Activated CD4-positive, alpha-beta T cell treated with anti-CD3 and anti-CD28 coated beads, Interleukin-2, amount 10 ng/mL, durations not matched to agents 24 days and 14 days (primary cell): ENCODE results near the gene PSAP. TPM values are rescaled to one million over a fixed set of nuclear protein-coding genes. Genes with fewer than 3 reads are reported as not detected.

Experiments used
- DNase-seq: peaks from one replicate; pipeline ENCODE4 v3.0.0; 2022
- H3K27ac Mint-ChIP-seq: one replicate; pipeline ENCODE4 v1.8.0; 2022; ENCODE audit warnings: mild to moderate bottlenecking, mixed read lengths
- H3K27me3 Mint-ChIP-seq: one replicate; pipeline ENCODE4 v1.8.0; 2022; ENCODE audit warnings: mixed read lengths
- H3K36me3 Mint-ChIP-seq: one replicate; pipeline ENCODE4 v1.8.0; 2022; ENCODE audit warnings: low read depth, mild to moderate bottlenecking, mixed read lengths
- H3K4me1 Mint-ChIP-seq: one replicate; pipeline ENCODE4 v1.8.0; 2021; ENCODE audit warnings: mixed read lengths
- H3K4me3 Mint-ChIP-seq: one replicate; pipeline ENCODE4 v1.8.0; 2022; ENCODE audit warnings: mild to moderate bottlenecking, moderate library complexity, mixed read lengths
- H3K9me3 Mint-ChIP-seq: one replicate; pipeline ENCODE4 v1.8.0; 2021; ENCODE audit warnings: mixed read lengths
- intact Hi-C: fragments of 100-400 bp; cut with micrococcal nuclease; formaldehyde crosslinking; loops from one replicate; pipeline ENCODE4 v1.15.1; 2023
- total RNA-seq: library from RNA; stranded (reverse); gene quantifications from 2 replicates; pipeline ENCODE4 v1.2.3, GENCODE V29; 2022

PSAP gene
- total RNA-seq, 1 donor from 2014 or later, result 97.9 TPM

- Mint-ChIP-seq H3K4me1 (peaks cover 5% of the 10 kb centered on the region), H3K36me3 (no peaks in the 10 kb centered on the region), H3K27ac (no peak overlapping the region), H3K27me3 (peaks cover 2% of the 10 kb centered on the region), H3K4me3 (no peak overlapping the region), H3K9me3 (no peaks in the 10 kb centered on the region)
- no peak for DNase-seq
- intact Hi-C loops, result loop anchor here (5.0 kb wide), 3 partner anchors 38 to 498 kb away; partner anchors contain the start of gene VSIR
Measured at GRCh38 chr10:71810048-71810750, 40.9 kb downstream of the PSAP start.

GRCh38 chr10:71809628-71810027, 41.4 kb downstream of the PSAP start:
- intact Hi-C loops, result loop anchor here (5.0 kb wide), 3 partner anchors 37 to 497 kb away; partner anchors contain the start of gene VSIR
- Mint-ChIP-seq H3K36me3 (no peaks in the 10 kb centered on the region), H3K27me3 (peaks cover 3% of the 10 kb centered on the region), H3K27ac (no peak overlapping the region), H3K9me3 (no peaks in the 10 kb centered on the region), H3K4me3 (no peak overlapping the region), H3K4me1 (peaks cover 5% of the 10 kb centered on the region)
- no peak for DNase-seq

- H3K27ac Mint-ChIP-seq, result no peak overlapping the region
- peaks cover 3% of the 10 kb centered on the region for H3K27me3 Mint-ChIP-seq
Measured at GRCh38 chr10:71807557-71808510, 43.2 kb downstream of the PSAP start.

GRCh38 chr10:71806704-71807556, 44.1 kb downstream of the PSAP start:
- no peak overlapping the region for H3K27ac Mint-ChIP-seq
- no peaks in the 10 kb centered on the region for H3K36me3 Mint-ChIP-seq
- no peak overlapping the region for H3K4me3 Mint-ChIP-seq
- no peaks in the 10 kb centered on the region for H3K9me3 Mint-ChIP-seq
- peaks cover 3% of the 10 kb centered on the region for H3K4me1 Mint-ChIP-seq
- intact Hi-C loops, result no loop called here
- peaks cover 3% of the 10 kb centered on the region for H3K27me3 Mint-ChIP-seq
- no peak for DNase-seq

More at GRCh38 chr10:71807557-71808510, 43.2 kb downstream of the PSAP start:
- no peak for DNase-seq
- H3K4me1 Mint-ChIP-seq, result peaks cover 5% of the 10 kb centered on the region
- no peak overlapping the region for H3K4me3 Mint-ChIP-seq
- no peaks in the 10 kb centered on the region for H3K36me3 Mint-ChIP-seq
- H3K9me3 Mint-ChIP-seq, result no peaks in the 10 kb centered on the region
- intact Hi-C loops, result no loop called here

GRCh38 chr10:71805776-71806703, 45.0 kb downstream of the PSAP start:
- Mint-ChIP-seq H3K36me3 (no peaks in the 10 kb centered on the region), H3K27ac (no peak overlapping the region), H3K9me3 (no peaks in the 10 kb centered on the region), H3K27me3 (peaks cover 3% of the 10 kb centered on the region), H3K4me3 (no peak overlapping the region), H3K4me1 (peaks cover 3% of the 10 kb centered on the region)
- no peak for DNase-seq
- intact Hi-C loops, result no loop called here

GRCh38 chr10:71804077-71804476, 47.0 kb downstream of the PSAP start:
- intact Hi-C loops, result no loop called here

GRCh38 chr10:71802715-71803488, 48.1 kb downstream of the PSAP start:
- Mint-ChIP-seq H3K4me3 (no peak overlapping the region), H3K36me3 (no peaks in the 10 kb centered on the region), H3K27me3 (peaks cover 3% of the 10 kb centered on the region), H3K27ac (no peak overlapping the region), H3K9me3 (no peaks in the 10 kb centered on the region), H3K4me1 (peaks cover 3% of the 10 kb centered on the region)
- intact Hi-C loops, result no loop called here
- no peak for DNase-seq

More at GRCh38 chr10:71804077-71804476, 47.0 kb downstream of the PSAP start:
- DNase-seq, result no peak
- Mint-ChIP-seq H3K4me1 (peaks cover 3% of the 10 kb centered on the region), H3K9me3 (no peaks in the 10 kb centered on the region), H3K4me3 (no peak overlapping the region), H3K27me3 (peaks cover 3% of the 10 kb centered on the region), H3K36me3 (no peaks in the 10 kb centered on the region), H3K27ac (no peak overlapping the region)

- no peak for DNase-seq
- Mint-ChIP-seq H3K4me3 (no peak overlapping the region), H3K27ac (no peak overlapping the region), H3K4me1 (peaks cover 9% of the 10 kb centered on the region), H3K27me3 (peaks cover 3% of the 10 kb centered on the region), H3K36me3 (no peaks in the 10 kb centered on the region), H3K9me3 (no peaks in the 10 kb centered on the region)
- intact Hi-C loops, result no loop called here
Measured at GRCh38 chr10:71802235-71802634, 48.8 kb downstream of the PSAP start.

- Mint-ChIP-seq H3K27ac (no peak overlapping the region), H3K36me3 (no peaks in the 10 kb centered on the region), H3K27me3 (peaks cover 3% of the 10 kb centered on the region), H3K4me1 (peaks cover 12% of the 10 kb centered on the region), H3K4me3 (no peak overlapping the region), H3K9me3 (peaks cover 3% of the 10 kb centered on the region)
- DNase-seq, result no peak
- intact Hi-C loops, result no loop called here
Measured at GRCh38 chr10:71801361-71801760, 49.7 kb downstream of the PSAP start.

GRCh38 chr10:71799608-71800453, 51.2 kb downstream of the PSAP start:
- no peak for DNase-seq
- intact Hi-C loops, result no loop called here
- Mint-ChIP-seq H3K36me3 (no peaks in the 10 kb centered on the region), H3K27me3 (no peaks in the 10 kb centered on the region), H3K27ac (no peak overlapping the region), H3K4me3 (no peak overlapping the region), H3K9me3 (peaks cover 6% of the 10 kb centered on the region), H3K4me1 (peaks cover 11% of the 10 kb centered on the region)

- H3K27ac Mint-ChIP-seq, result no peak overlapping the region
- no peaks in the 10 kb centered on the region for H3K36me3 Mint-ChIP-seq
- intact Hi-C loops, result no loop called here
- H3K9me3 Mint-ChIP-seq, result peaks cover 6% of the 10 kb centered on the region
- DNase-seq, result no peak
- H3K4me1 Mint-ChIP-seq, result peaks cover 11% of the 10 kb centered on the region
- no peak overlapping the region for H3K4me3 Mint-ChIP-seq
- H3K27me3 Mint-ChIP-seq, result no peaks in the 10 kb centered on the region
Measured at GRCh38 chr10:71799112-71799511, 51.9 kb downstream of the PSAP start.
